Endothelial cell of umbilical vein (primary cell): ENCODE measurements around the gene OPTC. TPM values are rescaled to one million over a fixed set of nuclear protein-coding genes. Genes with fewer than 3 reads are reported as not detected.

ENCODE experiments used
- BruUV-seq: library from RNA; stranded (reverse); fragments of 400-500 nt; replicated peaks from 2 replicates; lab custom pipeline; 2021; lab: Mats Ljungman, UMichigan
- CTCF ChIA-PET: fragments of 300-600, 350-600 bp; sonication (Branson Sonifier 250); formaldehyde crosslinking; loops from one replicate; lab custom pipeline; 2021; ENCODE audit warnings: antibody characterized with exemption, inconsistent platforms; lab: Charles Lee
- POLR2A ChIA-PET: fragments of 300-600, 350-600 bp; sonication (Branson Sonifier 250); formaldehyde crosslinking; loops from one replicate; lab custom pipeline; 2021; ENCODE audit warnings: antibody characterized with exemption, inconsistent platforms; lab: Charles Lee
- DNase-seq: peaks from one replicate; pipeline ENCODE4 v3.0.0-alpha.2; 2011; ENCODE audit warnings: low read depth, low spot score
- FAIRE-seq: peaks from 2 replicates; lab custom pipeline; 2011; peaks lifted over from hg19 to GRCh38; lab: Jason Lieb, UNC
- H2AFZ ChIP-seq: 2 replicates; pipeline ENCODE4 v1.6.0; 2012; ENCODE audit warnings: low read depth, low read length, control low read depth, inconsistent platforms
- H3K27ac ChIP-seq: 2 replicates; pipeline ENCODE4 v1.5.1; 2011; ENCODE audit warnings: low read depth, mild to moderate bottlenecking, control low read depth, low read length, moderate library complexity; ENCODE audit not compliant: insufficient read depth
- H3K27me3 ChIP-seq, 2 experiments: 2 replicates each; pipeline versions ENCODE4 v1.6.0 to v1.6.1; 2011; ENCODE audit warnings: low read length in 2 of 2, mixed read lengths in 1 of 2; ENCODE audit not compliant: control insufficient read depth in 2 of 2, insufficient read depth in 2 of 2
- H3K36me3 ChIP-seq, 2 experiments: 2 replicates in 1 of 2; 3 replicates in 1 of 2; pipeline ENCODE4 v1.5.1; 2011; ENCODE audit warnings: low read length in 2 of 2, mild to moderate bottlenecking in 1 of 2, moderate library complexity in 1 of 2; ENCODE audit not compliant: control insufficient read depth in 2 of 2, insufficient read depth in 2 of 2; ENCODE audit errors: extremely low read depth in 1 of 2
- H3K4me1 ChIP-seq: 3 replicates; pipeline ENCODE4 v1.5.1; 2011; ENCODE audit warnings: mild to moderate bottlenecking, low read length; ENCODE audit not compliant: control insufficient read depth, insufficient read depth; ENCODE audit errors: extremely low read depth
- H3K4me2 ChIP-seq: 2 replicates; pipeline ENCODE4 v1.6.1; 2011; ENCODE audit warnings: low read length, control low read depth, mixed read lengths; ENCODE audit not compliant: insufficient read depth
- H3K4me3 ChIP-seq, 3 experiments: fragments of 200-600 bp in 1 of 3; sonication (generic), shearing (Covaris generic) in 1 of 3; replicated peaks in 1 of 3; 2 replicates each; pipeline ENCODE4 v1.5.1; 2011 to 2016; ENCODE audit warnings: control low read depth in 3 of 3, low read length in 3 of 3, mild to moderate bottlenecking in 2 of 3, inconsistent platforms in 1 of 3, low read depth in 1 of 3, moderate library complexity in 1 of 3; ENCODE audit not compliant: insufficient read depth in 1 of 3
- H3K79me2 ChIP-seq: 2 replicates; pipeline ENCODE4 v1.6.0; 2012; ENCODE audit warnings: low read length, inconsistent platforms; ENCODE audit not compliant: control insufficient read depth, insufficient read depth
- H3K9ac ChIP-seq: replicated peaks from 2 replicates; pipeline ENCODE3; 2011; ENCODE audit warnings: low read length, control low read depth; ENCODE audit not compliant: insufficient read depth; ENCODE audit errors: extremely low read depth
- H3K9me1 ChIP-seq: replicated peaks from 3 replicates; pipeline ENCODE4 v1.6.0; 2011; ENCODE audit warnings: mild to moderate bottlenecking, low read length; ENCODE audit not compliant: control insufficient read depth, insufficient read depth; ENCODE audit errors: extremely low read depth
- H3K9me3 ChIP-seq: replicated peaks from 2 replicates; pipeline ENCODE4 v1.5.1; 2012; ENCODE audit warnings: low read length, inconsistent platforms; ENCODE audit not compliant: control insufficient read depth, insufficient read depth
- H4K20me1 ChIP-seq: replicated peaks from 2 replicates; pipeline ENCODE3; 2011; ENCODE audit warnings: mild to moderate bottlenecking, low read length; ENCODE audit not compliant: control insufficient read depth, insufficient read depth; ENCODE audit errors: extremely low read depth
- CTCF ChIP-seq, 2 donors: IDR thresholded peaks; 1 replicate in 1 of 2; 2 replicates in 1 of 2; pipeline ENCODE4 v1.5.1; 2011; ENCODE audit warnings: low read length in 2 of 2, mild to moderate bottlenecking in 2 of 2, moderate library complexity in 2 of 2, control low read depth in 1 of 2, inconsistent platforms in 1 of 2, low read depth in 1 of 2; ENCODE audit not compliant: insufficient read depth in 1 of 2; ENCODE audit errors: extremely low read depth in 1 of 2
- EZH2 ChIP-seq: IDR thresholded peaks from 2 replicates; pipeline ENCODE4 v1.6.1; 2012; ENCODE audit warnings: borderline replicate concordance, low read depth, mild to moderate bottlenecking, moderate library complexity, low read length, inconsistent platforms; ENCODE audit not compliant: severe bottlenecking
- FOS ChIP-seq: IDR thresholded peaks from 2 replicates; pipeline ENCODE4 v1.6.1; 2011; ENCODE audit warnings: mild to moderate bottlenecking, low read length, moderate library complexity, borderline replicate concordance; ENCODE audit not compliant: insufficient read depth
- GATA2 ChIP-seq: IDR thresholded peaks from 2 replicates; pipeline ENCODE4 v1.7.0; 2011; ENCODE audit warnings: low read depth, mild to moderate bottlenecking, moderate library complexity, mixed read lengths, low read length; ENCODE audit not compliant: insufficient read length, insufficient read depth
- JUN ChIP-seq: IDR thresholded peaks from 2 replicates; pipeline ENCODE4 v1.6.1; 2011; ENCODE audit warnings: borderline replicate concordance, low read depth; ENCODE audit not compliant: insufficient read length, insufficient read depth
- MAX ChIP-seq: IDR thresholded peaks from 2 replicates; pipeline ENCODE4 v1.6.1; 2011; ENCODE audit not compliant: insufficient read depth, insufficient read length
- MYC ChIP-seq: IDR thresholded peaks from one replicate; pipeline ENCODE4 v1.6.1; 2011; ENCODE audit warnings: mild to moderate bottlenecking, low read depth, low read length
- POLR2A ChIP-seq: IDR thresholded peaks from 2 replicates; pipeline ENCODE4 v1.6.1; 2012; ENCODE audit warnings: low read depth, mild to moderate bottlenecking, control low read depth, low read length
- POLR2AphosphoS5 ChIP-seq: IDR thresholded peaks from 2 replicates; pipeline ENCODE4 v1.6.1; 2012; ENCODE audit warnings: low read depth, mild to moderate bottlenecking, control low read depth, low read length, moderate library complexity; ENCODE audit not compliant: insufficient read depth
- dilution Hi-C: fragments of 300-500 bp; cut with MboI; formaldehyde crosslinking; loops from one replicate; pipeline ENCODE4 v1.15.0; 2019; ENCODE audit warnings: low sequenced_read_pairs; ENCODE audit not compliant: extremely low pct_ligation_motif_present
- intact Hi-C: fragments of 100-400 bp; cut with micrococcal nuclease; formaldehyde crosslinking; loops from one replicate; pipeline ENCODE4 v1.10.0; 2022
- polyA plus RNA-seq, 4 experiments: library from polyadenylated mRNA; depleted of rRNA in 3 of 4; stranded (reverse) in 3 of 4; unstranded in 1 of 4; fragments of >200 nt; gene quantifications; 2 replicates each; pipeline versions ENCODE4 v1.2.1 to v1.2.3, GENCODE V29; 2011 to 2012; ENCODE audit warnings: missing spikeins in 1 of 4
- total RNA-seq: library from RNA; stranded (reverse); gene quantifications from 2 replicates; pipeline ENCODE4 v1.2.3, GENCODE V29; 2021

Gene OPTC
- total and polyA plus RNA-seq, 2 donors (not counting 3 experiments of a cell fraction or from before 2014, with no cell fraction given): not detected

GRCh38 chr1:203470240-203470639, 23.7 kb upstream of the OPTC start:
- H3K9ac ChIP-seq: no peak overlapping the region
- H3K9me1 ChIP-seq: no peaks in the 10 kb centered on the region
- dilution Hi-C loops: no loop called here
- FAIRE-seq: no peak
- no TSS peak for BruUV-seq
- POLR2A ChIA-PET: no interaction called here
- H3K4me3 ChIP-seq: no peak overlapping the region
- peaks cover 15 to 18% of the 10 kb centered on the region in 2 experiments for H3K27me3 ChIP-seq
- H3K4me2 ChIP-seq: no peak overlapping the region
- H2AFZ ChIP-seq: no peak overlapping the region
- no peak for DNase-seq
- intact Hi-C loops: no loop called here
- no peaks in the 10 kb centered on the region for H3K9me3 ChIP-seq
- H4K20me1 ChIP-seq: no peaks in the 10 kb centered on the region
- no peaks in the 10 kb centered on the region for H3K4me1 ChIP-seq
- H3K79me2 ChIP-seq: no peaks in the 10 kb centered on the region
- no peaks in the 10 kb centered on the region for H3K36me3 ChIP-seq
- H3K27ac ChIP-seq: no peak overlapping the region
- CTCF ChIA-PET: no interaction called here
- TF ChIP-seq CTCF (IDR thresholded peaks at IDR 0.05; ENCODE audit: extremely low read depth in 1 of 2, insufficient read depth in 1 of 2, low read depth in 1 of 2, low read length in 2 of 2): no peak
- no peak for TF ChIP-seq FOS
- TF ChIP-seq MAX: no peak
- no peak for TF ChIP-seq POLR2A
- TF ChIP-seq MYC: no peak
- no peak for TF ChIP-seq GATA2
- no peak for TF ChIP-seq JUN
- TF ChIP-seq EZH2: no peak
- TF ChIP-seq POLR2AphosphoS5: no peak
